IMR-90 (cell line): Measurements from ENCODE around the gene PODXL. TPM values are rescaled to one million over a fixed set of nuclear protein-coding genes. Genes with fewer than 3 reads are reported as not detected.

ENCODE experiments used
- ATAC-seq: fragments of 200-7000 bp; cut with Tn5 transposase; 2 replicates; pipeline ENCODE4 v1.9.1; 2020; ENCODE audit warnings: low read depth, mild to moderate bottlenecking, moderate library complexity
- BruUV-seq: library from RNA; stranded (reverse); fragments of 400-500 nt; replicated peaks from 2 replicates; lab custom pipeline; 2021; lab: Mats Ljungman, UMichigan
- CTCF ChIA-PET: fragments of 300-600 bp; formaldehyde crosslinking; extraction: SDS; loops from one replicate; lab custom pipeline; 2021; ENCODE audit warnings: antibody characterized with exemption; lab: Yijun Ruan, JAX
- POLR2A ChIA-PET: fragments of 300-600 bp; sonication (Branson Sonifier 250); formaldehyde crosslinking; loops from one replicate; lab custom pipeline; 2022; ENCODE audit warnings: antibody characterized with exemption; ENCODE audit not compliant: unreplicated experiment; lab: Charles Lee
- DNase-seq: peaks from one replicate; pipeline ENCODE4 v3.0.0; 2013
- H2AFZ ChIP-seq: replicated peaks from 2 replicates; pipeline ENCODE3; 2013; ENCODE audit warnings: low read length, mild to moderate bottlenecking; ENCODE audit not compliant: poor library complexity
- H2AK5ac ChIP-seq: 2 replicates; pipeline ENCODE4 v1.6.1; 2013; ENCODE audit warnings: low read depth, low read length, inconsistent platforms
- H2AK9ac ChIP-seq: replicated peaks from 2 replicates; pipeline ENCODE3; 2013; ENCODE audit warnings: mild to moderate bottlenecking, low read depth, low read length, moderate library complexity; ENCODE audit not compliant: poor library complexity
- H2BK120ac ChIP-seq: 2 replicates; pipeline ENCODE4 v1.6.1; 2013; ENCODE audit warnings: low read depth, low read length, inconsistent platforms
- H2BK15ac ChIP-seq: 3 replicates; pipeline ENCODE4 v1.6.1; 2013; ENCODE audit warnings: low read depth, low read length, inconsistent platforms
- H2BK20ac ChIP-seq: 2 replicates; pipeline ENCODE4 v1.6.1; 2013; ENCODE audit warnings: low read depth, mild to moderate bottlenecking, inconsistent platforms, low read length, moderate library complexity
- H2BK5ac ChIP-seq: 2 replicates; pipeline ENCODE4 v1.6.1; 2013; ENCODE audit warnings: mild to moderate bottlenecking, low read depth, low read length, inconsistent platforms; ENCODE audit not compliant: poor library complexity, severe bottlenecking
- H3K14ac ChIP-seq: replicated peaks from 2 replicates; pipeline ENCODE4 v1.6.1; 2013; ENCODE audit warnings: low read depth, low read length, inconsistent platforms
- H3K18ac ChIP-seq: 2 replicates; pipeline ENCODE4 v1.6.1; 2013; ENCODE audit warnings: low read depth, low read length, control low read depth
- H3K23ac ChIP-seq: 2 replicates; pipeline ENCODE4 v1.6.1; 2013; ENCODE audit warnings: low read depth, low read length, inconsistent platforms
- H3K27ac ChIP-seq: 2 replicates; pipeline ENCODE4 v1.5.1; 2013; ENCODE audit warnings: mild to moderate bottlenecking, control low read depth, low read length; ENCODE audit not compliant: insufficient read depth
- H3K27me3 ChIP-seq: 2 replicates; pipeline ENCODE4 v1.6.1; 2013; ENCODE audit warnings: low read length; ENCODE audit not compliant: control insufficient read depth, insufficient read depth
- H3K36me3 ChIP-seq: 2 replicates; pipeline ENCODE4 v1.6.1; 2013; ENCODE audit warnings: low read length, mixed read lengths; ENCODE audit not compliant: control insufficient read depth, insufficient read depth
- H3K4ac ChIP-seq: 2 replicates; pipeline ENCODE4 v1.6.1; 2013; ENCODE audit warnings: low read depth, low read length, inconsistent platforms
- H3K4me1 ChIP-seq: 2 replicates; pipeline ENCODE4 v1.6.1; 2013; ENCODE audit warnings: low read length, mixed read lengths; ENCODE audit not compliant: control insufficient read depth, insufficient read depth
- H3K4me2 ChIP-seq: 2 replicates; pipeline ENCODE4 v1.6.1; 2013; ENCODE audit warnings: low read depth, mild to moderate bottlenecking, control low read depth, low read length, moderate library complexity
- H3K4me3 ChIP-seq: 2 replicates; pipeline ENCODE4 v1.5.1; 2013; ENCODE audit warnings: low read depth, mild to moderate bottlenecking, control low read depth, low read length, moderate library complexity; ENCODE audit not compliant: insufficient read depth
- H3K56ac ChIP-seq: 2 replicates; pipeline ENCODE4 v1.6.1; 2013; ENCODE audit warnings: low read length, inconsistent platforms; ENCODE audit not compliant: insufficient read depth; ENCODE audit errors: extremely low read depth
- H3K79me1 ChIP-seq, 2 experiments: 2 replicates each; pipeline ENCODE4 v1.6.1; 2013; ENCODE audit warnings: low read length in 2 of 2, inconsistent platforms in 1 of 2, low read depth in 1 of 2
- H3K9ac ChIP-seq: 2 replicates; pipeline ENCODE4 v1.6.1; 2013; ENCODE audit warnings: low read depth, low read length, control low read depth
- H3K9me1 ChIP-seq: 2 replicates; pipeline ENCODE4 v1.6.1; 2013; ENCODE audit warnings: low read length, inconsistent platforms; ENCODE audit not compliant: insufficient read depth
- H3K9me3 ChIP-seq: 2 replicates; pipeline ENCODE4 v1.6.1; 2013; ENCODE audit warnings: low read length; ENCODE audit not compliant: control insufficient read depth, insufficient read depth
- H4K20me1 ChIP-seq: 2 replicates; pipeline ENCODE4 v1.6.1; 2013; ENCODE audit warnings: low read length, inconsistent platforms; ENCODE audit not compliant: insufficient read depth
- H4K5ac ChIP-seq: 2 replicates; pipeline ENCODE4 v1.6.1; 2013; ENCODE audit warnings: mild to moderate bottlenecking, low read depth, low read length, control low read depth
- H4K8ac ChIP-seq, 2 experiments: 2 replicates each; pipeline ENCODE4 v1.6.1; 2013; ENCODE audit warnings: low read depth in 2 of 2, low read length in 2 of 2, control low read depth in 1 of 2, inconsistent platforms in 1 of 2
- H4K91ac ChIP-seq: 2 replicates; pipeline ENCODE4 v1.6.1; 2013; ENCODE audit warnings: low read depth, low read length, inconsistent platforms; ENCODE audit not compliant: insufficient read depth
- BHLHE40 ChIP-seq: fragments of 150-350 bp; IDR thresholded peaks from 2 replicates; pipeline ENCODE4 v1.6.1; 2016; ENCODE audit warnings: mild to moderate bottlenecking, low read depth, low read length
- CEBPB ChIP-seq: IDR thresholded peaks from 2 replicates; pipeline ENCODE4 v1.6.1; 2012; ENCODE audit warnings: low read depth, low read length, improper control_type of control experiment
- CHD1 ChIP-seq: IDR thresholded peaks from 2 replicates; pipeline ENCODE4 v1.6.1; 2012; ENCODE audit warnings: low read depth, low read length, improper control_type of control experiment
- FOS ChIP-seq: fragments of 150-350 bp; IDR thresholded peaks from 2 replicates; pipeline ENCODE4 v1.6.1; 2016; ENCODE audit warnings: low read depth, low read length
- MAFK ChIP-seq: IDR thresholded peaks from 2 replicates; pipeline ENCODE4 v1.6.1; 2012; ENCODE audit warnings: low read depth, low read length, improper control_type of control experiment
- MAZ ChIP-seq: IDR thresholded peaks from 2 replicates; pipeline ENCODE4 v1.6.1; 2012; ENCODE audit warnings: low read depth, mild to moderate bottlenecking, low read length, improper control_type of control experiment, moderate library complexity, borderline replicate concordance
- MXI1 ChIP-seq: IDR thresholded peaks from 2 replicates; pipeline ENCODE4 v1.6.1; 2012; ENCODE audit warnings: low read depth, mild to moderate bottlenecking, low read length, moderate library complexity, borderline replicate concordance
- NFE2L2 ChIP-seq: fragments of 150-350 bp; IDR thresholded peaks from 2 replicates; pipeline ENCODE4 v1.6.1; 2016; ENCODE audit warnings: low read depth, mild to moderate bottlenecking, low read length
- POLR2A ChIP-seq: IDR thresholded peaks from 2 replicates; pipeline ENCODE4 v1.6.1; 2012; ENCODE audit warnings: mild to moderate bottlenecking, low read depth, low read length
- RAD21 ChIP-seq: IDR thresholded peaks from 2 replicates; pipeline ENCODE4 v1.6.1; 2012; ENCODE audit warnings: low read length, improper control_type of control experiment
- RCOR1 ChIP-seq: IDR thresholded peaks from 2 replicates; pipeline ENCODE4 v1.6.1; 2012; ENCODE audit warnings: mild to moderate bottlenecking, low read length, improper control_type of control experiment; ENCODE audit not compliant: insufficient replicate concordance
- RFX5 ChIP-seq: IDR thresholded peaks from 2 replicates; pipeline ENCODE4 v1.8.0; 2012; ENCODE audit warnings: low read depth, mild to moderate bottlenecking, low read length, moderate library complexity
- SMC3 ChIP-seq: fragments of 150-350 bp; IDR thresholded peaks from 2 replicates; pipeline ENCODE4 v1.6.1; 2016; ENCODE audit warnings: low read depth, mild to moderate bottlenecking, antibody characterized with exemption, low read length, moderate library complexity
- WGBS, 2 experiments: methylation state at CpG; one replicate each; pipeline versions ENCODE4 v1.1.5 to v1.1.7; 2013; ENCODE audit warnings: missing lambda C conversion rate in 2 of 2; ENCODE audit not compliant: insufficient read length in 1 of 2; ENCODE audit errors: extremely low coverage in 2 of 2; 5-methylcytosine and 5-hydroxymethylcytosine counted together
- dilution Hi-C: fragments of 300-500 bp; cut with HindIII; formaldehyde crosslinking; loops from one replicate; pipeline ENCODE4 v1.14.3; 2018; ENCODE audit warnings: low sequenced_read_pairs; ENCODE audit not compliant: unreplicated experiment
- in situ Hi-C: fragments of 300-500 bp; cut with MboI; formaldehyde crosslinking; loops from 3 replicates; pipeline ENCODE4 v1.14.3; 2019; ENCODE audit warnings: low sequenced_read_pairs, inconsistent platforms, mixed read lengths
- intact Hi-C: fragments of 100-400 bp; cut with micrococcal nuclease; formaldehyde crosslinking; loops from 2 replicates; pipeline ENCODE4 v1.10.0; 2022
- polyA plus RNA-seq, 3 experiments: library from polyadenylated mRNA; depleted of rRNA; stranded (reverse); fragments of >200 nt; gene quantifications; 2 replicates each; pipeline ENCODE4 v1.2.3, GENCODE V29; 2012; ENCODE audit warnings: low replicate concordance in 1 of 3
- total RNA-seq: library from RNA; depleted of rRNA; stranded (reverse); fragments of >200 nt; gene quantifications from 2 replicates; pipeline ENCODE4 v1.2.3, GENCODE V29; 2012
- TF ChIP-seq, protein P1 (sequence below): fragments of 150-350 bp; IDR thresholded peaks from 2 replicates; pipeline ENCODE4 v1.6.1; 2016; ENCODE audit warnings: low read depth, mild to moderate bottlenecking, low read length, moderate library complexity, borderline replicate concordance
- TF ChIP-seq, protein P2 (sequence below): fragments of 150-350 bp; IDR thresholded peaks from 2 replicates; pipeline ENCODE4 v1.6.1; 2017; ENCODE audit warnings: mild to moderate bottlenecking, antibody characterized with exemption, low read length, low read depth
- TF ChIP-seq, protein P3 (sequence below): conservative IDR thresholded peaks from 2 replicates; pipeline ENCODE4 v1.5.1; 2012; ENCODE audit warnings: mild to moderate bottlenecking, low read depth, low read length, improper control_type of control experiment

Gene PODXL
- total and polyA plus RNA-seq, 2 of the 4 experiments (the other 2 are of a cell fraction), result 1.3 to 3.8 TPM

DNA sequence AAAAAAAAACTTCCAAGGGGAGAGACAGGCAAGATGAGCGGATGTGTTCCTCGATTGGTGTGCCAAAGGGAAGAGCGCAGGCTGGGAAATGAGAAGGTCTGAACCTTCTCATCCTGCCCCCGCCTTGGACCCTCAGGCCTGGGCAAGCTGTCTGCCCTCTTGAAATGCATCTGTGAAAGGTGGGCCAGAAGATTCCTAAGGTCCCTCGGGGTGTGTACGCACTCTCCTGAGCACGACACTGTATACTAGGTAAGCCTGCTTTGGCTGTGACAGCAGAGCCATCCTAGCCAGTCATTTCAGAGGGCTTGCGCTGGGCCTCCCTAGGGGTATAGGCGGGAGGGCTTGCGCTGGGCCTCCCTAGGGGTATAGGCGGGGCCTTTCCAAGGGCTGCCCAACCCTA, 26.8 kb downstream of the PODXL start:
- H3K14ac ChIP-seq, result no peak overlapping the region
- H4K8ac ChIP-seq, result no peak overlapping the region
- no peak overlapping the region for H4K5ac ChIP-seq
- dilution Hi-C loops, result no loop called here
- H3K18ac ChIP-seq, result no peak overlapping the region
- in situ Hi-C loops, result no loop called here
- no peak overlapping the region for H2BK5ac ChIP-seq
- no peak overlapping the region for H3K4me3 ChIP-seq
- H2BK15ac ChIP-seq, result no peak overlapping the region
- H4K91ac ChIP-seq, result no peak overlapping the region
- H3K4ac ChIP-seq, result no peak overlapping the region
- 91% methylated on average over 4 of the region's 11 CpGs; no CpG with 5 or more reads in 1 of the 2 experiments for WGBS, 2 experiments
- H2AK9ac ChIP-seq, result no peak overlapping the region
- no peak overlapping the region for H2AK5ac ChIP-seq
- H2BK20ac ChIP-seq, result no peak overlapping the region
- no peaks in the 10 kb centered on the region for H3K36me3 ChIP-seq
- ChIA-PET CTCF (no interaction called here), POLR2A (no interaction called here)
- H3K27me3 ChIP-seq, result peaks cover 3% of the 10 kb centered on the region; the same call in 1 of the 2 replicates
- no peak for TF ChIP-seq CHD1
- no peak for TF ChIP-seq RFX5
- TF ChIP-seq BHLHE40, result no peak
- no peak for TF ChIP-seq NFE2L2
- no peak for TF ChIP-seq CEBPB
- no peak for TF ChIP-seq RCOR1
- TF ChIP-seq RAD21, result no peak
- TF ChIP-seq, protein P1, sequence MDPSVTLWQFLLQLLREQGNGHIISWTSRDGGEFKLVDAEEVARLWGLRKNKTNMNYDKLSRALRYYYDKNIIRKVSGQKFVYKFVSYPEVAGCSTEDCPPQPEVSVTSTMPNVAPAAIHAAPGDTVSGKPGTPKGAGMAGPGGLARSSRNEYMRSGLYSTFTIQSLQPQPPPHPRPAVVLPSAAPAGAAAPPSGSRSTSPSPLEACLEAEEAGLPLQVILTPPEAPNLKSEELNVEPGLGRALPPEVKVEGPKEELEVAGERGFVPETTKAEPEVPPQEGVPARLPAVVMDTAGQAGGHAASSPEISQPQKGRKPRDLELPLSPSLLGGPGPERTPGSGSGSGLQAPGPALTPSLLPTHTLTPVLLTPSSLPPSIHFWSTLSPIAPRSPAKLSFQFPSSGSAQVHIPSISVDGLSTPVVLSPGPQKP, result no peak
- TF ChIP-seq MAZ, result no peak
- TF ChIP-seq POLR2A, result no peak
- TF ChIP-seq MXI1, result no peak
- TF ChIP-seq SMC3, result no peak
- TF ChIP-seq, protein P2, sequence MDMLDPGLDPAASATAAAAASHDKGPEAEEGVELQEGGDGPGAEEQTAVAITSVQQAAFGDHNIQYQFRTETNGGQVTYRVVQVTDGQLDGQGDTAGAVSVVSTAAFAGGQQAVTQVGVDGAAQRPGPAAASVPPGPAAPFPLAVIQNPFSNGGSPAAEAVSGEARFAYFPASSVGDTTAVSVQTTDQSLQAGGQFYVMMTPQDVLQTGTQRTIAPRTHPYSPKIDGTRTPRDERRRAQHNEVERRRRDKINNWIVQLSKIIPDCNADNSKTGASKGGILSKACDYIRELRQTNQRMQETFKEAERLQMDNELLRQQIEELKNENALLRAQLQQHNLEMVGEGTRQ, result no peak
- TF ChIP-seq MAFK, result no peak
- no peak for TF ChIP-seq FOS
- TF ChIP-seq, protein P3, sequence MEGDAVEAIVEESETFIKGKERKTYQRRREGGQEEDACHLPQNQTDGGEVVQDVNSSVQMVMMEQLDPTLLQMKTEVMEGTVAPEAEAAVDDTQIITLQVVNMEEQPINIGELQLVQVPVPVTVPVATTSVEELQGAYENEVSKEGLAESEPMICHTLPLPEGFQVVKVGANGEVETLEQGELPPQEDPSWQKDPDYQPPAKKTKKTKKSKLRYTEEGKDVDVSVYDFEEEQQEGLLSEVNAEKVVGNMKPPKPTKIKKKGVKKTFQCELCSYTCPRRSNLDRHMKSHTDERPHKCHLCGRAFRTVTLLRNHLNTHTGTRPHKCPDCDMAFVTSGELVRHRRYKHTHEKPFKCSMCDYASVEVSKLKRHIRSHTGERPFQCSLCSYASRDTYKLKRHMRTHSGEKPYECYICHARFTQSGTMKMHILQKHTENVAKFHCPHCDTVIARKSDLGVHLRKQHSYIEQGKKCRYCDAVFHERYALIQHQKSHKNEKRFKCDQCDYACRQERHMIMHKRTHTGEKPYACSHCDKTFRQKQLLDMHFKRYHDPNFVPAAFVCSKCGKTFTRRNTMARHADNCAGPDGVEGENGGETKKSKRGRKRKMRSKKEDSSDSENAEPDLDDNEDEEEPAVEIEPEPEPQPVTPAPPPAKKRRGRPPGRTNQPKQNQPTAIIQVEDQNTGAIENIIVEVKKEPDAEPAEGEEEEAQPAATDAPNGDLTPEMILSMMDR, result no peak
- no peak overlapping the region for H3K23ac ChIP-seq
- no peaks in the 10 kb centered on the region for H3K4me1 ChIP-seq
- H2AFZ ChIP-seq, result no peak overlapping the region
- DNase-seq, result no peak
- no TSS peak for BruUV-seq
- H3K9me1 ChIP-seq, result no peaks in the 10 kb centered on the region
- peaks cover 0 to 2% of the 10 kb centered on the region in 2 experiments; a peak in 2 of 4 replicates for H3K79me1 ChIP-seq
- no peak for ATAC-seq
- H2BK120ac ChIP-seq, result no peak overlapping the region
- no peak overlapping the region for H3K4me2 ChIP-seq
- H4K20me1 ChIP-seq, result no peaks in the 10 kb centered on the region
- intact Hi-C loops, result no loop called here
- H3K56ac ChIP-seq, result no peak overlapping the region
- no peak overlapping the region for H3K9ac ChIP-seq
- H3K9me3 ChIP-seq, result no peaks in the 10 kb centered on the region
- no peak overlapping the region for H3K27ac ChIP-seq
